ENCODE results near the gene TSG101. TPM values are rescaled to one million over a fixed set of nuclear protein-coding genes. Genes with fewer than 3 reads are reported as not detected.

Gene TSG101
- total RNA-seq, 2 donors from 2014 or later = 56.3 to 67.4 TPM

DNA sequence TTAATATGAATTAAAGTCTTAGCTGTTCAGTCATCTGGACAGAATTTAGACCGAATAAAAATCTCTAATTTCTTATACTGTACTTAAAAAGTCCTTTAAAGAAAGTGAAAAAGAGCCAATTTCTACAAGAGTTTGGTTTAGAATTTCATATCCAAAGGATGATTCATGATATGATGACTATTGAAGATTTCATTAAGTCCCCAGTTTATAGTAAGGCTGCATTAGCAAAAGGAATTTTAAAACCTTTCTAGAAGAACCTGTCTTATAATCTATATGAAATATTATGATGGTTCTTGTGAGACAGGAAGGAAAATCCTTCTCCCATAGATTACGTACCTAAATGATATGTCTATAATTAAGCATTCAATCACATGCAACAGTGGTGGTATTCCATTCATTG is 34.8 kb downstream of the TSG101 start:
- no peak overlapping the region for H3K4me3 ChIP-seq (ENCODE audit: low read length)
- no peak for DNase-seq
- H3K27ac Mint-ChIP-seq = no peak overlapping the region
- H3K27ac ChIP-seq (ENCODE audit: low read depth, low read length) = no peak overlapping the region
- 86% methylated on average over 1 of the region's 2 CpGs; no CpG with 5 or more reads in 1 of the 2 experiments for WGBS, 2 experiments (ENCODE audit: insufficient coverage in 1 of 2, insufficient read length in 1 of 2)
- H3K9me3 ChIP-seq (ENCODE audit: control insufficient read depth, low read length) = no peaks in the 10 kb centered on the region
- peaks cover 56% of the 10 kb centered on the region for H3K36me3 Mint-ChIP-seq (ENCODE audit: low read depth)
- H3K4me1 ChIP-seq (ENCODE audit: control insufficient read depth, insufficient read depth, low read length) = no peaks in the 10 kb centered on the region
- H3K27me3 Mint-ChIP-seq (ENCODE audit: insufficient read depth) = no peaks in the 10 kb centered on the region
- no peak overlapping the region for H3K4me3 Mint-ChIP-seq
- H3K27me3 ChIP-seq (ENCODE audit: control insufficient read depth, insufficient read depth, low read length, poor library complexity, severe bottlenecking) = no peaks in the 10 kb centered on the region
- H3K4me1 Mint-ChIP-seq = no peaks in the 10 kb centered on the region
- H3K9me3 Mint-ChIP-seq = no peaks in the 10 kb centered on the region
- TF ChIP-seq, protein P1, sequence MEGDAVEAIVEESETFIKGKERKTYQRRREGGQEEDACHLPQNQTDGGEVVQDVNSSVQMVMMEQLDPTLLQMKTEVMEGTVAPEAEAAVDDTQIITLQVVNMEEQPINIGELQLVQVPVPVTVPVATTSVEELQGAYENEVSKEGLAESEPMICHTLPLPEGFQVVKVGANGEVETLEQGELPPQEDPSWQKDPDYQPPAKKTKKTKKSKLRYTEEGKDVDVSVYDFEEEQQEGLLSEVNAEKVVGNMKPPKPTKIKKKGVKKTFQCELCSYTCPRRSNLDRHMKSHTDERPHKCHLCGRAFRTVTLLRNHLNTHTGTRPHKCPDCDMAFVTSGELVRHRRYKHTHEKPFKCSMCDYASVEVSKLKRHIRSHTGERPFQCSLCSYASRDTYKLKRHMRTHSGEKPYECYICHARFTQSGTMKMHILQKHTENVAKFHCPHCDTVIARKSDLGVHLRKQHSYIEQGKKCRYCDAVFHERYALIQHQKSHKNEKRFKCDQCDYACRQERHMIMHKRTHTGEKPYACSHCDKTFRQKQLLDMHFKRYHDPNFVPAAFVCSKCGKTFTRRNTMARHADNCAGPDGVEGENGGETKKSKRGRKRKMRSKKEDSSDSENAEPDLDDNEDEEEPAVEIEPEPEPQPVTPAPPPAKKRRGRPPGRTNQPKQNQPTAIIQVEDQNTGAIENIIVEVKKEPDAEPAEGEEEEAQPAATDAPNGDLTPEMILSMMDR (conservative IDR thresholded peaks at IDR 0.05) = no peak
- no peak overlapping the region for H3K9ac ChIP-seq (ENCODE audit: extremely low read depth, low read length, poor library complexity, severe bottlenecking)
- H3K36me3 ChIP-seq (ENCODE audit: control insufficient read depth, insufficient read depth, low read length) = peaks cover 69% of the 10 kb centered on the region

DNA sequence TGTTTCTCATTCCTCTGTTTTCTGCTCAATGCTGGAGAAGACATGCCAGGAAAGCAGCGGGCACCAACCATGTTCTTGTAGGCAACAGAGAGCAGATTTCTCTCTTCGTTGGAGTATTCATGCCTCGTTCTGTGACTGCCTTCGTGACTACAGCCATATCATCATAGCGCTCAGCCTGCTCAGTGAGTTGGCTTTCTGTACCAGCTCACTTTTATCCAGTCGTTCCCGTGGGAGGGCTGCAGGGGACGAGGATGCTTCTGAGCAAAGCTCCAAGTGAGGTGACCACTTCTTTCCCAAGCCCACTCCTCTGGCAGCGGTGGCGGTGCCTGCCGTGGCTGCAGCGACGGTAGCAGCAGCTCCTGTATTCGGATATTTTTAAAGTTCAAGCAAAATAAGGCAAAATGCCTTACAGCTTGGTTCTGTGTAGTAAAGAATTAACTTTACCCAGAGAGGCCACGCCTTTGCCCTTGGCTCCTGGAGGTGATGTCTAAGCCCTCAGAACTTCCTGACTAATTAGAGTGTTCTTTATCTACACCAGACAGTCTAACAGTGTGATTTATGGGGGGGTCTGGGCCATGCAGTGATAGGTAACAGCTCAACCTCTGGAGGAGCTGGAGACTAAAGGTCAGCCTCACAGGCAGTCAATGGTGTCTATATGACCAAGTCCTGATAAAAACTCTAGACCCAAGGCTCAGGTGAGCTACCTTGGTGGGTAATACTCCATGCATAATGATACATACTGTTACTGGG is 35.8 kb downstream of the TSG101 start:
- Histone ChIP-seq H3K4me1 (ENCODE audit: control insufficient read depth, insufficient read depth, low read length) (no peaks in the 10 kb centered on the region), H3K27me3 (ENCODE audit: control insufficient read depth, insufficient read depth, low read length, poor library complexity, severe bottlenecking) (no peaks in the 10 kb centered on the region), H3K9me3 (ENCODE audit: control insufficient read depth, low read length) (no peaks in the 10 kb centered on the region), H3K36me3 (ENCODE audit: control insufficient read depth, insufficient read depth, low read length) (peaks cover 65% of the 10 kb centered on the region), H3K9ac (ENCODE audit: extremely low read depth, low read length, poor library complexity, severe bottlenecking) (no peak overlapping the region), H3K27ac (ENCODE audit: low read depth, low read length) (no peak overlapping the region), H3K4me3 (ENCODE audit: low read length) (no peak overlapping the region)
- Mint-ChIP-seq H3K4me1 (no peaks in the 10 kb centered on the region), H3K4me3 (no peak overlapping the region), H3K36me3 (ENCODE audit: low read depth) (peaks cover 55% of the 10 kb centered on the region), H3K9me3 (no peaks in the 10 kb centered on the region), H3K27me3 (ENCODE audit: insufficient read depth) (no peaks in the 10 kb centered on the region), H3K27ac (no peak overlapping the region)
- WGBS, 2 experiments (ENCODE audit: insufficient coverage in 1 of 2, insufficient read length in 1 of 2) = 92 to 98% methylated on average over 7 to 15 of the region's 15 CpGs
- TF ChIP-seq, protein P1 (conservative IDR thresholded peaks at IDR 0.05) = no peak
- DNase-seq = no peak

DNA sequence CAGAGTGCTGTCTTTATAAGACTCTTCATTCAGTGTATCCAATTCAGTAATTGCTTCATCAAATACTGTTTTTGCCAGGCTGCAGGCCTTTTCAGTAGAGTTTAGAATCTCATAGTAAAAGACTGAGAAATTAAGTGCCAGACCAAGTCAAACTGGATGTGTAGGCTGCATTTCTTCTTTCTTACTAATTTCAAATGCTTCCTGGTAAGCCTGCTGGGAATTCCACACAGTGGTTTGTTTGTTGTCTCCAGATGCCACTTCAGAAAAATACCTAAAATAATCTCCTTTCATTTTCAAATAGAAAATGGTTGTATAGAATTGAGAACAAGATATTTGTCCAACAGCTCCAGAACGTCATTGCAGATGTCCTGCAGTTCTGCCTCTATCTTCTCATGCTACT is 36.4 kb downstream of the TSG101 start:
- DNase-seq = no peak
- no peak overlapping the region for H3K4me3 Mint-ChIP-seq
- Histone ChIP-seq H3K4me1 (ENCODE audit: control insufficient read depth, insufficient read depth, low read length) (no peaks in the 10 kb centered on the region), H3K9me3 (ENCODE audit: control insufficient read depth, low read length) (no peaks in the 10 kb centered on the region), H3K36me3 (ENCODE audit: control insufficient read depth, insufficient read depth, low read length) (peaks cover 64% of the 10 kb centered on the region), H3K27ac (ENCODE audit: low read depth, low read length) (no peak overlapping the region), H3K4me3 (ENCODE audit: low read length) (no peak overlapping the region), H3K27me3 (ENCODE audit: control insufficient read depth, insufficient read depth, low read length, poor library complexity, severe bottlenecking) (no peaks in the 10 kb centered on the region), H3K9ac (ENCODE audit: extremely low read depth, low read length, poor library complexity, severe bottlenecking) (no peak overlapping the region)
- H3K9me3 Mint-ChIP-seq = no peaks in the 10 kb centered on the region
- 100% methylated on average over 1 of the region's 1 CpG for WGBS, 2 experiments (ENCODE audit: insufficient coverage in 1 of 2, insufficient read length in 1 of 2)
- no peak overlapping the region for H3K27ac Mint-ChIP-seq
- no peaks in the 10 kb centered on the region for H3K4me1 Mint-ChIP-seq
- peaks cover 51% of the 10 kb centered on the region for H3K36me3 Mint-ChIP-seq (ENCODE audit: low read depth)
- TF ChIP-seq, protein P1 (conservative IDR thresholded peaks at IDR 0.05) = no peak
- no peaks in the 10 kb centered on the region for H3K27me3 Mint-ChIP-seq (ENCODE audit: insufficient read depth)

All from endodermal cell (in vitro differentiated cells).